Mucosa of descending colon (tissue), 3 donors: ENCODE results near the gene WNT7B. TPM values are rescaled to one million over a fixed set of nuclear protein-coding genes. Genes with fewer than 3 reads are reported as not detected.

Experiments used
- ATAC-seq: fragments of 200-7000 bp; cut with Tn5 transposase; one replicate; pipeline ENCODE4 v1.9.1; 2020; ENCODE audit warnings: mild to moderate bottlenecking, moderate library complexity
- DNase-seq, 3 donors: peaks; one replicate each; pipeline ENCODE4 v3.0.0-alpha.2; 2020
- H3K36me3 ChIP-seq: fragments of 200-600 bp; one replicate; pipeline ENCODE4 v1.8.0; 2021; ENCODE audit warnings: low read depth, mild to moderate bottlenecking
- H3K4me1 ChIP-seq: fragments of 200-600 bp; one replicate; pipeline ENCODE4 v1.8.0; 2021; ENCODE audit warnings: low read depth, mild to moderate bottlenecking
- H3K4me3 ChIP-seq: fragments of 200-600 bp; one replicate; pipeline ENCODE4 v1.8.0; 2021; ENCODE audit warnings: mild to moderate bottlenecking
- H3K9me3 ChIP-seq: fragments of 200-600 bp; one replicate; pipeline ENCODE4 v1.8.0; 2021; ENCODE audit warnings: mild to moderate bottlenecking
- intact Hi-C, 2 donors: fragments of 100-400 bp; cut with DNase I in 1 of 2; cut with micrococcal nuclease in 1 of 2; formaldehyde crosslinking; loops; one replicate each; pipeline versions ENCODE4 v1.11.0 to v1.11.1; 2022; cut with DNase I, micrococcal nuclease
- total RNA-seq, 3 donors: library from RNA; stranded (reverse); fragmentation: NEBNext Ultra II Directional in 2 of 3; extraction: Animal tissue kit (Norgen Biotek cat#: 25700) in 2 of 3; gene quantifications; one replicate each; pipeline versions ENCODE4 v1.2.1 to v1.2.4, GENCODE V29; 2021 to 2023
- TF ChIP-seq, protein P1 (sequence below): fragments of 200-600 bp; IDR thresholded peaks from one replicate; pipeline ENCODE4 v1.8.0; 2022; ENCODE audit warnings: antibody characterized with exemption, mild to moderate bottlenecking
- donor health status: DM: no; HTN: no; CAD: no; lungs with moderate emphysema.
- donor health status: DM: no; HTN: no; CAD: no.
- donor health status: DM: no; HTN: yes; CAD: no.

The WNT7B gene
- total RNA-seq, 3 donors from 2014 or later, result not detected

GRCh38 chr22:45885941-45886395 lies 91.0 kb downstream of the WNT7B start:
- no peaks in the 10 kb centered on the region for H3K4me1 ChIP-seq

GRCh38 chr22:45885171-45885840 lies 91.7 kb downstream of the WNT7B start:
- intact Hi-C loops, result no loop called here
- H3K9me3 ChIP-seq, result no peaks in the 10 kb centered on the region
- TF ChIP-seq, protein P1, sequence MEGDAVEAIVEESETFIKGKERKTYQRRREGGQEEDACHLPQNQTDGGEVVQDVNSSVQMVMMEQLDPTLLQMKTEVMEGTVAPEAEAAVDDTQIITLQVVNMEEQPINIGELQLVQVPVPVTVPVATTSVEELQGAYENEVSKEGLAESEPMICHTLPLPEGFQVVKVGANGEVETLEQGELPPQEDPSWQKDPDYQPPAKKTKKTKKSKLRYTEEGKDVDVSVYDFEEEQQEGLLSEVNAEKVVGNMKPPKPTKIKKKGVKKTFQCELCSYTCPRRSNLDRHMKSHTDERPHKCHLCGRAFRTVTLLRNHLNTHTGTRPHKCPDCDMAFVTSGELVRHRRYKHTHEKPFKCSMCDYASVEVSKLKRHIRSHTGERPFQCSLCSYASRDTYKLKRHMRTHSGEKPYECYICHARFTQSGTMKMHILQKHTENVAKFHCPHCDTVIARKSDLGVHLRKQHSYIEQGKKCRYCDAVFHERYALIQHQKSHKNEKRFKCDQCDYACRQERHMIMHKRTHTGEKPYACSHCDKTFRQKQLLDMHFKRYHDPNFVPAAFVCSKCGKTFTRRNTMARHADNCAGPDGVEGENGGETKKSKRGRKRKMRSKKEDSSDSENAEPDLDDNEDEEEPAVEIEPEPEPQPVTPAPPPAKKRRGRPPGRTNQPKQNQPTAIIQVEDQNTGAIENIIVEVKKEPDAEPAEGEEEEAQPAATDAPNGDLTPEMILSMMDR, result no peak
- DNase-seq (peak in 1 of 3 donors; percentile 28), ATAC-seq (no peak)
- H3K4me1 ChIP-seq, result no peaks in the 10 kb centered on the region
- no peak overlapping the region for H3K4me3 ChIP-seq
- H3K36me3 ChIP-seq, result no peaks in the 10 kb centered on the region

More at GRCh38 chr22:45885941-45886395, 91.0 kb downstream of the WNT7B start:
- Histone ChIP-seq H3K36me3 (no peaks in the 10 kb centered on the region), H3K4me3 (no peak overlapping the region), H3K9me3 (no peaks in the 10 kb centered on the region)
- ATAC-seq (no peak), DNase-seq (peak in 2 of 3 donors; percentile 15 to 37)
- intact Hi-C loops, result no loop called here
- TF ChIP-seq, protein P1, result no peak

- intact Hi-C loops, result no loop called here
- no peaks in the 10 kb centered on the region for H3K36me3 ChIP-seq
- no peaks in the 10 kb centered on the region for H3K9me3 ChIP-seq
- no peaks in the 10 kb centered on the region for H3K4me1 ChIP-seq
- TF ChIP-seq, protein P1, result no peak
- no peak overlapping the region for H3K4me3 ChIP-seq
- DNase-seq (peak in 1 of 3 donors; percentile 31), ATAC-seq (no peak)
Measured at GRCh38 chr22:45884201-45885062, 92.5 kb downstream of the WNT7B start.

GRCh38 chr22:45883811-45884170 lies 93.2 kb downstream of the WNT7B start:
- TF ChIP-seq, protein P1, result no peak
- Histone ChIP-seq H3K9me3 (no peaks in the 10 kb centered on the region), H3K4me1 (no peaks in the 10 kb centered on the region), H3K4me3 (no peak overlapping the region), H3K36me3 (no peaks in the 10 kb centered on the region)
- intact Hi-C loops, result no loop called here
- ATAC-seq, result no peak
- DNase-seq, result no peak

DNA sequence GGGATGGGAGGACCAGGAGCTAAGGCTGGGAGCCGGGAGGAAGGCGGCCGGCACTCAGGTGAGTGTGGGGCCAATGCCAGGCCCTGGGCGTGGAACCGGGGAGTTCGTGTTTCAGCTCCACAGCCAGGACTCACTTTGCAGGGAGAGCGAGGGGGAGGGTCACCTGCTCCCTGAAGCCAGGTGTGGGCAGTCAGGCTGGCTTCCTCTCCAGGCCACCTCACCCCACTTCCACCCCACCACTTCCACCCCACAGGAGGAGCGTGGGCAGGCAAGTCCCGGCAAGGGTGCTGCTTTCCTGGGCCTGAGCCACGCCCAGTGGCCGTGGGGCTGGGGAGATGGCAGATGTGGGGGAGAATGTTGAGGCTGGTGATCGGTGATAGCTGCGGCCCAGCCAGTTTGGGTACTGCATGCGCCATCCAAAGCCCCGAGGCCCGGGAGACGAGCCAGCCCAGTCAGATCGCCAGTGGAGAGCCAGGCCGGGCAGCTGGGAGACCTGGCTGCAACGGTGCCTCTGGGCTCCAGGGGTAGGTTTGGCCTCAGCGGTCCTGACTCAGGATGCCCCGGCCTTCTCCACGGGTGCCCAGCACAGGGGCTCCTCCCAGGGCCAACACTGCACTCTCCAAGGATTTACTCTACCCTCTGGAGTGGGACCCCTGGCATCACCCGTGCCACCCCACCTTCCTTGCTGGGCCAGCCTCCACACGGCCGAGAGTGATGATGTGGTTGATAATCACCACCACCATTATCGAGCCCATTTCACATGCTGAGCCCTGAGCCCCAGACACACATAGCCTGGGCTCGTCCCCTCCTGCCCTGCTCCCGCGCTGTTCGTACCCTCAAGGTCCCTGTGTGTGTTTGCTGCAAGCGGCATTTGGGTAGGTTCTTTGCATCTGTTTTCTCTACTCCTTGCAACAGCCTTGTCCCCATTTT lies 93.8 kb downstream of the WNT7B start:
- no peaks in the 10 kb centered on the region for H3K36me3 ChIP-seq
- H3K9me3 ChIP-seq, result no peaks in the 10 kb centered on the region
- TF ChIP-seq, protein P1, result no peak
- DNase-seq (peak in 1 of 3 donors; percentile 37), ATAC-seq (no peak)
- no peaks in the 10 kb centered on the region for H3K4me1 ChIP-seq
- no peak overlapping the region for H3K4me3 ChIP-seq
- intact Hi-C loops, result no loop called here
